Central memory CD8-positive, alpha-beta T cell (primary cell): ENCODE measurements around the gene FAM107B.
"Not testable (repeated sequence)": the region's sequence is repeated elsewhere in the genome, so short reads cannot be mapped to it uniquely, and the experiment has no call there.

Experiments used
- ATAC-seq: fragments of 150-1000 bp; cut with Tn5 transposase; replicated peaks from 2 replicates; pipeline ENCODE4 v1.10.0; 2022; ENCODE audit warnings: mild to moderate bottlenecking, moderate FRiP score, moderate number of reproducible peaks; ENCODE audit not compliant: poor library complexity, severe bottlenecking; ENCODE audit errors: extremely low read depth
- DNase-seq, 2 donors: peaks; one replicate each; pipeline ENCODE4 v3.0.0; 2021; ENCODE audit warnings: low spot score in 2 of 2
- H3K27ac Mint-ChIP-seq: one replicate; pipeline ENCODE4 v1.8.0; 2022; ENCODE audit warnings: low read depth, mild to moderate bottlenecking, moderate library complexity, mixed read lengths
- H3K27me3 Mint-ChIP-seq: one replicate; pipeline ENCODE4 v1.8.0; 2022; ENCODE audit warnings: mixed read lengths
- H3K36me3 Mint-ChIP-seq: one replicate; pipeline ENCODE4 v1.8.0; 2022; ENCODE audit warnings: mild to moderate bottlenecking, moderate library complexity, mixed read lengths; ENCODE audit not compliant: insufficient read depth
- H3K4me1 Mint-ChIP-seq: one replicate; pipeline ENCODE4 v1.8.0; 2022; ENCODE audit warnings: mixed read lengths
- H3K4me3 Mint-ChIP-seq: one replicate; pipeline ENCODE4 v1.8.0; 2022; ENCODE audit warnings: mild to moderate bottlenecking, moderate library complexity, mixed read lengths
- H3K9me3 Mint-ChIP-seq: one replicate; pipeline ENCODE4 v1.8.0; 2022; ENCODE audit warnings: mixed read lengths

FAM107B gene

DNA sequence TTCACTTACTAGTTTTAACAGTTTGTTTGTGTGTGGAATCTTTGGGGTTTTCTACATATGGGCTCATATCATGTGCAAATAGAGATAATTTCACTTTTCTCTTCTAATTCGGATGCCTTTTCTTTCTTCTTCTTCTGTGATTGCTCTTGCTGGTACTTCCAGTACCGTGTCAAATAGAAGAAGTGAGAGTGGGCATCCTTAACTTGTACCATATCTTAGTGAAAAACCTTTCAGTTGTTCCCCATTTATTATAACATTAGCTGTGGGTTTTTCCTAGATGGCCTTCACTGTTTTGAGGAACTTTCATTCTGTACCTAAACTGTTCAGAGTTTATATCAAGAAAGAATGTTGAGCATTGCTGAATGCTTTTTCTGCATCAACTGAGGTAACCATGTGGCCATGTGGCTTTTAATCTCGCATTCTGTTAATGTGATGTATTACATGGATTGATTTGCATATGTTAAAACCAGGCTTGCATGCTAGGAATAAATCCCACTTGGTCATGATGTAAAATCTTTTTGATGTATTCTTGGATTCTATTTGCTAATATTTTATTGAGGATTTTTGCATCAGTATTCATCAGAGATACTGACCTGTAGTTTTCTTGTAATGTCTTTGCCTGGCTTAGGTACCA, 78.7 kb downstream of the FAM107B start:
- Mint-ChIP-seq H3K36me3 (no peaks in the 10 kb centered on the region), H3K9me3 (no peaks in the 10 kb centered on the region), H3K27me3 (no peaks in the 10 kb centered on the region), H3K4me1 (peaks cover 9% of the 10 kb centered on the region), H3K4me3 (no peak overlapping the region), H3K27ac (no peak overlapping the region)
- ATAC-seq (no peak), DNase-seq (no peak)

DNA sequence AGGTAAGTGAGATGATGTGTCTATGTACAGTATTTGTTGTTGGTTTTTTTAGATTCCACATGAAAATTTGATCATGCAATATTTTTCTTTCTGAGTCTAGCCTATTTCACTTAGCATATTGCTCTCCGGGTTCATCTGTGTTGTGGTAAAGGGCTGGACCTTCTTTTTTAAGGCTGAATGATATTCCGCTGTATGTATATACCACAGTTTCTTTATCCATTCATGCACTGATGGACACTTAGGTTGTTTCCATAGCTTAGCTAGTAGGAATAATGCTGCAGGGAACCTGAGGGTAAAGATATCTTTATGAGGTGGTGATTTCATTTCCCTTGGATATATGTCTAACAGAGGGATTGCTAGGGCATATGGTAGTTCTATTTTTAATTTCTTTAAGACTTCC, 80.8 kb downstream of the FAM107B start:
- Mint-ChIP-seq H3K27ac (no peak overlapping the region), H3K27me3 (no peaks in the 10 kb centered on the region), H3K4me3 (no peak overlapping the region), H3K4me1 (peaks cover 9% of the 10 kb centered on the region), H3K36me3 (no peaks in the 10 kb centered on the region), H3K9me3 (no peaks in the 10 kb centered on the region)
- ATAC-seq (no peak), DNase-seq (no peak)

DNA sequence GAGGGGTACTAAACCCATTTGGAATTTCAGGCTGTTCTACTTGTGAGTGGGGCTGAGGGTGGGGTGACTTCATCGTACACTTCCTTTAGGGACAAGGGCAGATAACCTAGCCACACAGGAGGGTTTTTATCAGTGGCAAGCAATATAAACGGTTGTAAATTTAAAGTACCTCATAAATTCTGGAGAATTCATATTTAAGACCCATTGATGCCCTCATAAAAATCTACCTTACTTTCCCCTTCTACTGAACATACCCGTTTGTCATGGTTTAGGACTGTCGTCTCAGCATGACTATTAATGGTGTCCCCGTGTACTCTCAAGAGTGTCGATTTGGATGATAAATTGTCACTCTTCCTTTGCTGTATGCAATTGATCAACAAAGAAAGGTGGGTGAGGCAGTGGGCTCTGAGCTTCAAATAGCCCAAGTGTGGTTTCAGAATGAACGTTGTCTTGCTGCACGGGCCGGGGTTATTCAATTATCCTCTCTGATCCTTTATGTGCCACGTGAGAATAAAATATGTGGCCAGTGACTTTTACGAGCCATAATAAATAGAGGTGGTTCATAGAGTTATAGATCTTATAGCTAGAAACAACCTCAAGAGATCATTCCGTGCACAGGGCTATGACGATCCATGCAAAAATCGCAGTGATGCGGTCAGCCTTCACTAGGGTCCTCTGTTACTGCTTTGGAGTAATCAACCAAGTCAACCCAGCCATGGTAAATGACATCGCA, 82.2 kb downstream of the FAM107B start:
- ATAC-seq (no peak), DNase-seq (no peak)
- H3K27ac Mint-ChIP-seq: no peak overlapping the region
- no peaks in the 10 kb centered on the region for H3K27me3 Mint-ChIP-seq
- no peak overlapping the region for H3K4me3 Mint-ChIP-seq
- H3K36me3 Mint-ChIP-seq: peaks cover 2% of the 10 kb centered on the region
- no peaks in the 10 kb centered on the region for H3K9me3 Mint-ChIP-seq
- peaks cover 17% of the 10 kb centered on the region for H3K4me1 Mint-ChIP-seq

DNA sequence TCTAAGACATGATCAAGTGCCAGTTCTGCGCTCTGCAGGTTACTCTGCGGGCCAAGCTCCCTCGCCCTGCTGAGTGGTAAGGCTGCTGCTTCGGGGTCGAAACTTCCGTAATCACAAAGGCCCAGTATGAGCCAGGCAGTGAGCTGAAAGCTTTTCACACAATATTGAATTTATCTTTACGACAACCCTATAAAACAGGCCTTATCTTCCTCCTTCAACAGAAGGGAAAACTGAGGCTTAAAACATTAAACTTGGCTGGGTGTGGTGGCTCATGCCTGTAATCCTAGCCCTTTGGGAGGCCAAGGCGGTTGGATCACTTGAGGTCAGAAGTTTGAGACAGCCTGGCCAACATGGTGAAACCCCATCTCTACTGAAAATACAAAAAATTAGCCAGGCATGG, 83.3 kb downstream of the FAM107B start:
- H3K4me3 Mint-ChIP-seq: no peak overlapping the region
- peaks cover 17% of the 10 kb centered on the region for H3K4me1 Mint-ChIP-seq
- DNase-seq (no peak), ATAC-seq (no peak)
- H3K27me3 Mint-ChIP-seq: no peaks in the 10 kb centered on the region
- peaks cover 2% of the 10 kb centered on the region for H3K36me3 Mint-ChIP-seq
- no peak overlapping the region for H3K27ac Mint-ChIP-seq
- no peaks in the 10 kb centered on the region for H3K9me3 Mint-ChIP-seq

DNA sequence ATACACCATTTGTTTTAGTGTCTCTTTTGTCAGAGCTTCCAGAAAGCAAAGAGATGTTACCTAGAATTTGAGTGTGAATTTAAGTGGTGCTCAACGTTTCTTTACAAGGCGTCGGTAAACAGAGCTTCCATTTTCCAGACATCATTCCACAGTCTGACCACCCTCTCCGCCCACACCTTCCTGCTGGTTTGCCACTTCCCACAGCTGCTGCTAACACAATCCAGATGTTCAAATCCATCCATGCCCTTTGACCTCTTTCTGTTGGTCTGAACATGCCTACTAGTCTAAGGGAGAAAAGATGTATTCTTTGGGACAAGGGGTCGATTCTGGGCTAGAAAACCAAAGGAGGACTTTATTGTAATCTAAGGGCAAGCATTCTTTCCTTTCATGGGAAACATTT, 86.1 kb downstream of the FAM107B start:
- Mint-ChIP-seq H3K4me3 (no peak overlapping the region), H3K27me3 (no peaks in the 10 kb centered on the region), H3K36me3 (peaks cover 2% of the 10 kb centered on the region), H3K9me3 (no peaks in the 10 kb centered on the region), H3K27ac (no peak overlapping the region), H3K4me1 (peaks cover 17% of the 10 kb centered on the region)
- DNase-seq (no peak), ATAC-seq (no peak)

DNA sequence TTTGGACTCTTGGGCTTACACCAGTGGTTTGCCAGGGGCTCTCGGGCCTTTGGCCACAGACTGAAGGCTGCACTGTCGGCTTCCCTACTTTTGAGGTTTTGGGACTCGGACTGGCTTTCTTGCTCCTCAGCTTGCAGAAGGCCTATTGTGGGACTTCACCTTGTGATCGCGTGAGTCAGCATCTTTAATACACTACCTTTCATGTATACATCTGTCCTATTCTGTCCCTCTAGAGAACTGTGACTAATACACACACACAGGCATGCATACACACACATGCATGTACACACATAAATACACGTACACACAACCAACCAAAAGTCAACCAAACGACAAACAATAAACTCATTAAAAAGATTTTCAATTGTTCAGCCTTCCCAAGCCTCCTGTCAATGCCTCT, 86.5 kb downstream of the FAM107B start:
- ATAC-seq, H3K27ac Mint-ChIP-seq, H3K36me3 Mint-ChIP-seq, H3K27me3 Mint-ChIP-seq, H3K4me3 Mint-ChIP-seq, H3K9me3 Mint-ChIP-seq, DNase-seq: not testable (repeated sequence)
- peaks cover 17% of the 10 kb centered on the region for H3K4me1 Mint-ChIP-seq

DNA sequence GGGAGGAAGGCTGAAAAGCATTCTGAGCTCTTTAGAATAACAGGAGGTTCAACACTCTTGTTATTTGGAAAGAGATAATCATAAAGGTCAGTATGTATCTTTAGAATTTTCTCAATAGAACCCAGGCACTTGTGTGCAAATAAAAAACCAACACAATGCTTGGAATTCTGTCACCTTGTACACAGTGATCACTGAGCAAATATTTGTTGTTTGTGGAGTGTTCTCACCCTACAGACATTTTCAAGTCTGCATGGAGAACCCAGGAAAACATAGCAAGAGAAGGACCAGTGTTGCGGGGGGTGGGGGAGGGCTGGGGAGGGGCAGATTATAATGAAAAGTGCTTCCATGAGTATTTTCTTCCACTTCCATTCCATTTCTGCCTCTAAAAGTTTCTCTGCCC, 87.4 kb downstream of the FAM107B start:
- H3K27ac Mint-ChIP-seq: no peak overlapping the region
- H3K4me1 Mint-ChIP-seq: peaks cover 14% of the 10 kb centered on the region
- no peaks in the 10 kb centered on the region for H3K27me3 Mint-ChIP-seq
- no peaks in the 10 kb centered on the region for H3K9me3 Mint-ChIP-seq
- no peak for DNase-seq
- no peak overlapping the region for H3K4me3 Mint-ChIP-seq
- H3K36me3 Mint-ChIP-seq: peaks cover 2% of the 10 kb centered on the region
- no peak for ATAC-seq

DNA sequence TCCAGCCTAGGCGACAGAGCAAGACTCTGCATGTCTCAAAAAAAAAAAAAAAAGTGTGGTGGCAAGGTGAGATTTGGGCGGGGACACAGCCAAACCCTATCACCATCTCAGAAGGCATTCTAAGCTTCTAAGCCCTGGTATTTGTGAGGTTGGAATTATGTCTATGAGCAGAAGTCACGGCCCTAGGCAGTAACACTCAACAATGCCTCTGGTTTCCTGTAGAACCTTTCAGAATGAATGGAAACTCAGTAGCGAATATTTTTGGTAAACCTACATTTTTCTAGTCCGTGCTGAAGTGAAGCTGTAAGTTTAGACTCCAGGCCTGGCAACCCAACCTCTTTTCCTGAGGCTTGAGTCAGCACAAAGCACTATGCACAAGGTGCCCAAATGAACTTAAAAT, 88.3 kb downstream of the FAM107B start:
- no peak overlapping the region for H3K27ac Mint-ChIP-seq
- ATAC-seq (no peak), DNase-seq (no peak)
- no peak overlapping the region for H3K4me3 Mint-ChIP-seq
- no peaks in the 10 kb centered on the region for H3K9me3 Mint-ChIP-seq
- H3K27me3 Mint-ChIP-seq: no peaks in the 10 kb centered on the region
- peaks cover 2% of the 10 kb centered on the region for H3K36me3 Mint-ChIP-seq
- H3K4me1 Mint-ChIP-seq: peaks cover 9% of the 10 kb centered on the region

DNA sequence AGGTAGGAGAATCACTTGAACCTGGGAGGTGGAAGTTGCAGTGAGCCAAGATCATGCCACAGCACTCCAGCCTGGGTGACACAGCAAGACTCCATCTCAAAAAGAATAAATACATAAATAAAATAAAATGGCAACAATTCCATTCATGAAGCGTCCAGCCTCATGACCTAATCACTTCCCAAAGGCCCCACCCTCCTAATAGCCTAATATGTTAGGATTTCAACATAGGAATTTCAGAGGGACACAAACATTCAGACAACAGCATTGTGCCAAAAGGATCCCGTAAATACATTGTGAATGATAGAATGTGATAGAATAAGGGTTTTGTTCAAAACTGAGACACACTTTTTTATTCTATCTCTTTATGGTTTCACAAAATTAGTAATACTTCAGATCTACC, 90.3 kb downstream of the FAM107B start:
- Mint-ChIP-seq H3K27ac (no peak overlapping the region), H3K36me3 (peaks cover 2% of the 10 kb centered on the region), H3K27me3 (no peaks in the 10 kb centered on the region), H3K4me3 (no peak overlapping the region), H3K4me1 (peaks cover 9% of the 10 kb centered on the region), H3K9me3 (no peaks in the 10 kb centered on the region)
- no peak for DNase-seq
- no peak for ATAC-seq

DNA sequence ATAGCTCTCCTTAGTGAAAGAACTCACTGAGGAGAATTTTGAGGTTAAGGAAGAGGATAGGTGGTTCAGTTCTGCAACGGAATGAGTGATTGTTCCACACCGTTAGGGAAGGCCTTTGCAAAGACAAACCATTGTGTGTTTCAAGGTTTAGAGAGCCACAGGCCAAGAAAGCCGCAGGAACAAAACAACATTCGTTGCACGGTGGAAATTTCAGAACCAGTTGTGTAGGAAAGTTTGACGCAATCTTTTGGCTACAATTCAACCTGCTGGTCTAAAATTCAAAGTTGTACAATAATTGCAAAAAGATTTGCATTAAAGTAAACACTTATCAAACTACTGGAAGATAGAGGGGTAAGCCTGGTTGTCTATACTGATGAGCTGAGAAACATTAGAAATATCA, 91.4 kb downstream of the FAM107B start:
- no peak overlapping the region for H3K27ac Mint-ChIP-seq
- H3K36me3 Mint-ChIP-seq: peaks cover 1% of the 10 kb centered on the region
- H3K27me3 Mint-ChIP-seq: no peaks in the 10 kb centered on the region
- no peaks in the 10 kb centered on the region for H3K9me3 Mint-ChIP-seq
- DNase-seq: no peak
- H3K4me1 Mint-ChIP-seq: peaks cover 3% of the 10 kb centered on the region
- no peak for ATAC-seq
- no peak overlapping the region for H3K4me3 Mint-ChIP-seq

DNA sequence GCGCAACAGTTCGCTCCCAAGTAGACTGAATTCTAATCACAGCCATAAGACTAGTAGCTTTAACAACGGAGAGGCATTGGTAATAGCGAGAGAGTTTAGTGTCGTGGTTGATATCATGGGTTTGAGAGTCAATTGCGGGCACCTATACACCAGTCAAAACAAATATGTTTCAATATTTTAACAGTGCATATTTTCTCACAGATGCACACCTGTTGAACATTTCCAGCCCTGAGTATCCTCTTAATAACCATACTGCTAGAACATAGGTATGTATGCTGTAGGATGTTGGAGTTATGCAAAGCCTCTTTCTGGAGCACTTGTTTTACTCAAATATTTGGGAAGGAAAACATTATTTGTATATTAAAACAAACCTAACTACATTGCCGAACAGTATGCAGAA, 92.9 kb downstream of the FAM107B start:
- Mint-ChIP-seq H3K36me3 (no peaks in the 10 kb centered on the region), H3K4me3 (no peak overlapping the region), H3K4me1 (no peaks in the 10 kb centered on the region), H3K9me3 (no peaks in the 10 kb centered on the region), H3K27me3 (no peaks in the 10 kb centered on the region), H3K27ac (no peak overlapping the region)
- ATAC-seq (no peak), DNase-seq (no peak)

DNA sequence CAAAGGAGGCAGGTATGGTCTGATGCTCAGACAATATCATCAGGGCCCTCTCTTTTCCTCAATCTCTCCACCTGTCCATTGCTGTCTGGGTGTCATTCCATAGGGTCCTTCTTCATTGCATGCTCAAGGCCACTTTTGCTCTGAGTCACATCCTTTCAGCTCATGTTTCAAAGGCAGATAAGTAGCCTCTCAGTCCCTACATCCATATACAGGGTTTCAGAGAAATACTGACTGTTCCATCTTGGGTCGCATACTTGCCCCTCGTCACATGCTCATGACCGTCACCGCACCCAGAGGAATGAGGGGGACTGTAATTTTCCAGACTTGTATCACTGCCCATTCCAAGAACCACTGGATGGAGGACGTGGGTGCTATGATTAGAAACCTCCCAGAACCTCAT, 93.4 kb downstream of the FAM107B start:
- H3K9me3 Mint-ChIP-seq: no peaks in the 10 kb centered on the region
- no peak overlapping the region for H3K27ac Mint-ChIP-seq
- DNase-seq (no peak), ATAC-seq (no peak)
- H3K4me3 Mint-ChIP-seq: no peak overlapping the region
- no peaks in the 10 kb centered on the region for H3K27me3 Mint-ChIP-seq
- no peaks in the 10 kb centered on the region for H3K36me3 Mint-ChIP-seq
- H3K4me1 Mint-ChIP-seq: no peaks in the 10 kb centered on the region

DNA sequence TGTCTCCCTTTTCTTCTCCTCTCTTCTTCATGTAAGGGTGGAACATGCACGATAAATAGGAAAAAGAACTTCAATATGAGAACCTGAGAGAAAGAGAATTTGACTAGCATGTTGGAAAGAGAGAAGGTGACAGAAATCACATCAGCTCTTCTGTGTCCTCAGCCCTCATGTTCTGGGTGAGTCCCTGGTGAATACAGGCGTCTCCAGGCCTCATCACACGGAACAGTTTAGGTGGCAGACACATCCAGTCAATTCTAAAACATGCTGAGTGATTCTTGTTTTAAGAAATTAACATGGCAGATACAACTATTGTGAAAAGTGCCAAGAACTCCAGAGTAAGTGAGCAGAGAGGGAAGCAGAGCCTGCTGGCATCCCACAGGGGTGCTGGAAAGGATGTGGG, 96.1 kb downstream of the FAM107B start:
- H3K4me3 Mint-ChIP-seq: no peak overlapping the region
- DNase-seq (no peak), ATAC-seq (no peak)
- H3K36me3 Mint-ChIP-seq: no peaks in the 10 kb centered on the region
- no peaks in the 10 kb centered on the region for H3K4me1 Mint-ChIP-seq
- no peaks in the 10 kb centered on the region for H3K27me3 Mint-ChIP-seq
- no peaks in the 10 kb centered on the region for H3K9me3 Mint-ChIP-seq
- H3K27ac Mint-ChIP-seq: no peak overlapping the region
